ENCODE measurements around the gene CHST3. TPM values are rescaled to one million over a fixed set of nuclear protein-coding genes. Genes with fewer than 3 reads are reported as not detected.

Gene CHST3
- total RNA-seq, 1 experiment from 2014 or later, result 44.6 TPM

- H3K4me3 ChIP-seq (ENCODE audit: low read depth in 2 of 2, low read length in 2 of 2), result no peak overlapping the region
- in situ Hi-C loops (cut with HindIII; ENCODE audit: low pct_unique_long_range_greater_than_20kb, low sequenced_read_pairs) (no loop called here), intact Hi-C loops (cut with micrococcal nuclease; ENCODE audit: unreplicated experiment) (loop anchor here (2.0 to 5.0 kb wide), 3 partner anchors 73 to 173 kb away; no protein-coding TSS in a partner anchor)
- DNase-seq (ENCODE audit: low read depth, low spot score), result no peak
- H3K4me1 ChIP-seq (ENCODE audit: control insufficient read depth, insufficient read depth, low read length), result peaks cover 8% of the 10 kb centered on the region
- H3K27me3 ChIP-seq (ENCODE audit: control insufficient read depth, insufficient read depth, low read length), result no peaks in the 10 kb centered on the region
- ATAC-seq, result no peak
- no peaks in the 10 kb centered on the region for H3K36me3 ChIP-seq (ENCODE audit: control insufficient read depth, insufficient read depth, low read length)
- no TSS peak for BruUV-seq (replicated peaks)
- peak overlapping the region; percentile 73 for H3K27ac ChIP-seq (ENCODE audit: low read length)
- ChIA-PET CTCF (interaction anchor here (0.6 to 0.7 kb wide), 4 partner anchors 22 to 391 kb away, joined by 4 to 11 read pairs (median 5); no protein-coding TSS in a partner anchor), POLR2A (no interaction called here)
- TF ChIP-seq TCF7L2 (IDR thresholded peaks at IDR 0.05; ENCODE audit: low read depth, low read length) (no peak), SIN3A (IDR thresholded peaks at IDR 0.05; ENCODE audit: borderline replicate concordance, insufficient read depth, low read depth, low read length) (no peak), CTCF (IDR thresholded peaks at IDR 0.05) (no peak)
- peaks cover 5% of the 10 kb centered on the region; the same call in 1 of the 2 replicates for H3K9me3 ChIP-seq (ENCODE audit: control insufficient read depth, insufficient read depth, low read depth, low read length)
Observed at GRCh38 chr10:72049969-72050781, 86.0 kb downstream of the CHST3 start.

- intact Hi-C loops (cut with micrococcal nuclease; ENCODE audit: unreplicated experiment) (no loop called here), in situ Hi-C loops (cut with HindIII; ENCODE audit: low pct_unique_long_range_greater_than_20kb, low sequenced_read_pairs) (no loop called here)
- TF ChIP-seq SIN3A (IDR thresholded peaks at IDR 0.05; ENCODE audit: borderline replicate concordance, insufficient read depth, low read depth, low read length), result no peak
- no peak for TF ChIP-seq CTCF (IDR thresholded peaks at IDR 0.05)
- no peak for TF ChIP-seq POLR2AphosphoS5 (IDR thresholded peaks at IDR 0.05; ENCODE audit: low read depth, low read length)
- no peak for TF ChIP-seq REST (IDR thresholded peaks at IDR 0.05; ENCODE audit: insufficient read depth in 1 of 2, low read depth in 2 of 2, low read length in 1 of 2)
- TF ChIP-seq TCF7L2 (IDR thresholded peaks at IDR 0.05; ENCODE audit: low read depth, low read length), result no peak
- Histone ChIP-seq H3K36me3 (ENCODE audit: control insufficient read depth, insufficient read depth, low read length) (no peaks in the 10 kb centered on the region), H3K9me3 (ENCODE audit: control insufficient read depth, insufficient read depth, low read depth, low read length) (peaks cover 5% of the 10 kb centered on the region; the same call in 1 of the 2 replicates), H3K4me1 (ENCODE audit: control insufficient read depth, insufficient read depth, low read length) (peaks cover 14% of the 10 kb centered on the region), H3K27ac (ENCODE audit: low read length) (peak overlapping the region; percentile 73), H3K27me3 (ENCODE audit: control insufficient read depth, insufficient read depth, low read length) (no peaks in the 10 kb centered on the region), H3K4me3 (ENCODE audit: low read depth in 2 of 2, low read length in 2 of 2) (no peak overlapping the region)
- CTCF ChIA-PET, result interaction anchor here (0.6 to 0.7 kb wide), 3 partner anchors 14 to 121 kb away, joined by 3 to 10 read pairs (median 3); no protein-coding TSS in a partner anchor
- no peak for ATAC-seq
- POLR2A ChIA-PET, result no interaction called here
- no peak for DNase-seq (ENCODE audit: low read depth, low spot score)
- BruUV-seq (replicated peaks), result no TSS peak
Observed at GRCh38 chr10:72050873-72051272, 86.7 kb downstream of the CHST3 start.

Measured in Panc1 (cell line).